GM23338 (cell line): Measurements from ENCODE around the gene PCCB. TPM values are rescaled to one million over a fixed set of nuclear protein-coding genes. Genes with fewer than 3 reads are reported as not detected.

ENCODE experiments used
- ATAC-seq: fragments of 200-7000 bp; cut with Tn5 transposase; 3 replicates; pipeline ENCODE4 v1.9.1; 2020
- DNase-seq: peaks from one replicate; pipeline ENCODE4 v3.0.0-alpha.2; 2015; ENCODE audit warnings: low spot score
- H2AFZ ChIP-seq: fragments of 200-600 bp; sonication (generic); 2 replicates; pipeline ENCODE4 v1.8.0; 2016; ENCODE audit warnings: antibody characterized with exemption, mild to moderate bottlenecking, moderate library complexity
- H3F3A ChIP-seq: fragments of 200-600 bp; sonication (generic); replicated peaks from 2 replicates; pipeline ENCODE4 v1.8.0; 2017; ENCODE audit warnings: antibody characterized with exemption, mixed run types, low read depth
- H3K27ac ChIP-seq: fragments of 200-600 bp; sonication (generic); 2 replicates; pipeline ENCODE4 v1.6.1; 2016; ENCODE audit warnings: low read depth
- H3K27me3 ChIP-seq: fragments of 200-600 bp; sonication (generic); 2 replicates; pipeline ENCODE4 v1.8.0; 2016; ENCODE audit warnings: mild to moderate bottlenecking, mixed run types, moderate library complexity; ENCODE audit not compliant: insufficient read depth
- H3K36me3 ChIP-seq: fragments of 200-600 bp; sonication (generic); 2 replicates; pipeline ENCODE4 v1.8.0; 2016; ENCODE audit warnings: mild to moderate bottlenecking; ENCODE audit not compliant: insufficient read depth
- H3K4me1 ChIP-seq: fragments of 200-600 bp; sonication (generic); 2 replicates; pipeline ENCODE4 v1.8.0; 2016; ENCODE audit warnings: mild to moderate bottlenecking, moderate library complexity; ENCODE audit not compliant: insufficient read depth
- H3K4me2 ChIP-seq: fragments of 200-600 bp; sonication (generic); 2 replicates; pipeline ENCODE4 v1.7.1; 2017; ENCODE audit warnings: mixed run types
- H3K4me3 ChIP-seq: fragments of 200-600 bp; sonication (generic); 2 replicates; pipeline ENCODE4 v1.6.1; 2016; ENCODE audit warnings: mixed run types
- H3K79me2 ChIP-seq: fragments of 200-600 bp; sonication (generic); replicated peaks from 2 replicates; pipeline ENCODE4 v1.8.0; 2017; ENCODE audit warnings: mild to moderate bottlenecking; ENCODE audit not compliant: insufficient read depth
- H3K9me2 ChIP-seq: fragments of 200-600 bp; sonication (generic); 2 replicates; pipeline ENCODE4 v1.8.0; 2017; ENCODE audit not compliant: insufficient read depth
- H4K20me1 ChIP-seq: fragments of 200-600 bp; sonication (generic); replicated peaks from 2 replicates; pipeline ENCODE4 v1.8.0; 2017; ENCODE audit warnings: mild to moderate bottlenecking; ENCODE audit not compliant: insufficient read depth
- H3K27ac Mint-ChIP-seq: 2 replicates; pipeline ENCODE4 v1.8.0; 2020; ENCODE audit warnings: inconsistent platforms, mild to moderate bottlenecking, moderate library complexity, mixed read lengths
- H3K27me3 Mint-ChIP-seq: 3 replicates; pipeline ENCODE4 v1.8.0; 2022; ENCODE audit warnings: low read depth, mild to moderate bottlenecking, moderate library complexity, mixed read lengths, inconsistent platforms; ENCODE audit not compliant: insufficient read depth, poor library complexity
- H3K36me3 Mint-ChIP-seq: 3 replicates; pipeline ENCODE4 v1.8.0; 2021; ENCODE audit warnings: low read depth, mild to moderate bottlenecking, inconsistent platforms, moderate library complexity, mixed read lengths
- H3K4me1 Mint-ChIP-seq: 3 replicates; pipeline ENCODE4 v1.8.0; 2020; ENCODE audit warnings: mild to moderate bottlenecking, inconsistent platforms, mixed read lengths
- H3K4me3 Mint-ChIP-seq: 3 replicates; pipeline ENCODE4 v1.8.0; 2021; ENCODE audit warnings: moderate library complexity, mild to moderate bottlenecking, inconsistent platforms, mixed read lengths
- H3K9me3 Mint-ChIP-seq: 3 replicates; pipeline ENCODE4 v1.8.0; 2020; ENCODE audit warnings: moderate library complexity, mild to moderate bottlenecking, inconsistent platforms, mixed read lengths
- CREB1 ChIP-seq: fragments of 250-450 bp; sonication (Bioruptor Pico); IDR thresholded peaks from 2 replicates; pipeline ENCODE4 v1.5.0; 2020; ENCODE audit warnings: low read depth, mild to moderate bottlenecking, moderate library complexity
- EZH2 ChIP-seq: fragments of 200-600 bp; sonication (generic); IDR thresholded peaks from one replicate; pipeline ENCODE4 v1.8.0; 2017; ENCODE audit warnings: antibody characterized with exemption, mild to moderate bottlenecking, low read depth; ENCODE audit not compliant: unreplicated experiment
- EZH2phosphoT487 ChIP-seq: fragments of 200-600 bp; sonication (generic); IDR thresholded peaks from one replicate; pipeline ENCODE4 v1.8.1; 2018; ENCODE audit warnings: antibody characterized with exemption; ENCODE audit not compliant: unreplicated experiment
- JUNB ChIP-seq: IDR thresholded peaks from one replicate; pipeline ENCODE4 v1.6.1; 2016; ENCODE audit warnings: antibody characterized with exemption; ENCODE audit not compliant: unreplicated experiment
- POLR2AphosphoS5 ChIP-seq: IDR thresholded peaks from 2 replicates; pipeline ENCODE4 v1.6.1; 2016; ENCODE audit warnings: antibody characterized with exemption, low read depth
- STAT1 ChIP-seq: IDR thresholded peaks from one replicate; pipeline ENCODE4 v1.6.1; 2016; ENCODE audit warnings: antibody characterized with exemption; ENCODE audit not compliant: unreplicated experiment
- ZNF114 ChIP-seq: fragments of 250-450 bp; sonication (Bioruptor Pico); IDR thresholded peaks from 2 replicates; pipeline ENCODE4 v1.5.0; 2020; ENCODE audit warnings: mild to moderate bottlenecking, moderate library complexity
- ZNF462 ChIP-seq: fragments of 250-450 bp; sonication (Bioruptor Pico); IDR thresholded peaks from 2 replicates; pipeline ENCODE4 v1.5.0; 2020; ENCODE audit warnings: mild to moderate bottlenecking, moderate library complexity
- polyA plus RNA-seq: library from polyadenylated mRNA; unstranded; fragments of >200 nt; fragmentation: Nextera tagmentation; extraction: Ambion mirVana; gene quantifications from 2 replicates; pipeline ENCODE4 v1.2.1, GENCODE V29; 2016
- total RNA-seq: library from RNA; depleted of rRNA; stranded (reverse); fragments of >200 nt; shearing (Covaris generic); gene quantifications from 2 replicates; pipeline ENCODE4 v1.2.3, GENCODE V29; 2014
- TF ChIP-seq, protein P1 (sequence below), 2 experiments: fragments of 200-600 bp in 1 of 2; sonication (generic) in 1 of 2; conservative IDR thresholded peaks; 2 replicates each; pipeline versions ENCODE4 v1.5.1 to v1.6.1; 2016 to 2017; ENCODE audit warnings: antibody characterized with exemption in 2 of 2, low read depth in 2 of 2, mild to moderate bottlenecking in 2 of 2, moderate library complexity in 1 of 2

The PCCB gene
- total and polyA plus RNA-seq, 2 experiments from 2014 or later: 42.7 to 76.8 TPM

- Histone ChIP-seq H3K4me2 (no peak overlapping the region), H3K4me3 (no peak overlapping the region), H3K36me3 (peaks cover 14% of the 10 kb centered on the region), H3K27me3 (no peaks in the 10 kb centered on the region), H3K9me2 (0 out of 2 replicates have a peak, but pooled peaks cover 8% of the 10 kb centered on the region), H3F3A (peaks cover 16% of the 10 kb centered on the region), H4K20me1 (0 out of 2 replicates have a peak, but pooled peaks cover 2% of the 10 kb centered on the region), H3K27ac (no peak overlapping the region), H2AFZ (no peak overlapping the region), H3K4me1 (peaks cover 10% of the 10 kb centered on the region; the same call in 1 of the 2 replicates), H3K79me2 (no peaks in the 10 kb centered on the region)
- Mint-ChIP-seq H3K27me3 (no peaks in the 10 kb centered on the region), H3K4me3 (peak overlapping the region; percentile 8; the same call in 1 of the 3 replicates), H3K4me1 (peaks cover 18% of the 10 kb centered on the region), H3K27ac (peak overlapping the region; percentile 56), H3K9me3 (no peaks in the 10 kb centered on the region), H3K36me3 (peaks cover 63% of the 10 kb centered on the region)
- peak; percentile 61 for DNase-seq
- ATAC-seq: peak; percentile 99
- 0 out of 2 replicates have a peak, but pooled peaks have one; percentile 27 for TF ChIP-seq ZNF462
- TF ChIP-seq STAT1: no peak
Observed at GRCh38 chr3:136296960-136297359, 46.8 kb downstream of the PCCB start.

DNA sequence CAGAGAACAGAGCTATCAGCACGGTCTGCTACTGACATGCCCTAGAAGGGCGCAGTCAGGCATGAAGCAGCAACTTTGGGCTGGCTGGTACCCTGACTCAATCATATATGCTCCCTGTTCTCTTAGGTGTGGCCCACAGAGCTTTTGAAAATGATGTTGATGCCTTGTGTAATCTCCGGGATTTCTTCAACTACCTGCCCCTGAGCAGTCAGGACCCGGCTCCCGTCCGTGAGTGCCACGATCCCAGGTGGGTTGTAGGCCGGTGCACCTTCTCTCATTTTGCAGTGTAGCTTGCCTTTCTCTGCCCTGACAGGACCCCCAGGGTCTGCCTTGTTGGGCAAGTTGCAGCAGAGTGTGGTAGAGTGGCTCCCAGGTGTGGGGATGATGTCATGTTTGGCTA, 47.7 kb downstream of the PCCB start:
- Mint-ChIP-seq H3K27me3 (no peaks in the 10 kb centered on the region), H3K36me3 (peaks cover 60% of the 10 kb centered on the region), H3K27ac (no peak overlapping the region), H3K4me3 (no peak overlapping the region), H3K4me1 (peaks cover 18% of the 10 kb centered on the region), H3K9me3 (no peaks in the 10 kb centered on the region)
- ATAC-seq (peak; percentile 25; the same call in 2 of the 3 replicates), DNase-seq (no peak)
- H3K27me3 ChIP-seq: no peaks in the 10 kb centered on the region
- peaks cover 10% of the 10 kb centered on the region; the same call in 1 of the 2 replicates for H3K4me1 ChIP-seq
- H4K20me1 ChIP-seq: no peaks in the 10 kb centered on the region
- H3K4me2 ChIP-seq: no peak overlapping the region
- no peak overlapping the region for H2AFZ ChIP-seq
- H3K36me3 ChIP-seq: peaks cover 14% of the 10 kb centered on the region
- no peak overlapping the region for H3K4me3 ChIP-seq
- 0 out of 2 replicates have a peak, but pooled peaks cover 8% of the 10 kb centered on the region for H3K9me2 ChIP-seq
- H3K27ac ChIP-seq: no peak overlapping the region
- H3F3A ChIP-seq: peaks cover 16% of the 10 kb centered on the region
- no peaks in the 10 kb centered on the region for H3K79me2 ChIP-seq
- TF ChIP-seq EZH2phosphoT487: no peak
- TF ChIP-seq JUNB: no peak
- no peak for TF ChIP-seq CREB1 (CRISPR knock-in tag)
- no peak for TF ChIP-seq ZNF114 (CRISPR knock-in tag)
- TF ChIP-seq, protein P1, sequence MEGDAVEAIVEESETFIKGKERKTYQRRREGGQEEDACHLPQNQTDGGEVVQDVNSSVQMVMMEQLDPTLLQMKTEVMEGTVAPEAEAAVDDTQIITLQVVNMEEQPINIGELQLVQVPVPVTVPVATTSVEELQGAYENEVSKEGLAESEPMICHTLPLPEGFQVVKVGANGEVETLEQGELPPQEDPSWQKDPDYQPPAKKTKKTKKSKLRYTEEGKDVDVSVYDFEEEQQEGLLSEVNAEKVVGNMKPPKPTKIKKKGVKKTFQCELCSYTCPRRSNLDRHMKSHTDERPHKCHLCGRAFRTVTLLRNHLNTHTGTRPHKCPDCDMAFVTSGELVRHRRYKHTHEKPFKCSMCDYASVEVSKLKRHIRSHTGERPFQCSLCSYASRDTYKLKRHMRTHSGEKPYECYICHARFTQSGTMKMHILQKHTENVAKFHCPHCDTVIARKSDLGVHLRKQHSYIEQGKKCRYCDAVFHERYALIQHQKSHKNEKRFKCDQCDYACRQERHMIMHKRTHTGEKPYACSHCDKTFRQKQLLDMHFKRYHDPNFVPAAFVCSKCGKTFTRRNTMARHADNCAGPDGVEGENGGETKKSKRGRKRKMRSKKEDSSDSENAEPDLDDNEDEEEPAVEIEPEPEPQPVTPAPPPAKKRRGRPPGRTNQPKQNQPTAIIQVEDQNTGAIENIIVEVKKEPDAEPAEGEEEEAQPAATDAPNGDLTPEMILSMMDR (conservative IDR thresholded peaks at IDR 0.05; ENCODE audit: low read depth in 2 of 2): no peak
- TF ChIP-seq EZH2: no peak
- TF ChIP-seq POLR2AphosphoS5: no peak
